ENCODE data around the gene PPP1CA. TPM values are rescaled to one million over a fixed set of nuclear protein-coding genes. Genes with fewer than 3 reads are reported as not detected.

Gene PPP1CA
- total RNA-seq, 1 experiment from 2014 or later = 238 TPM

DNA sequence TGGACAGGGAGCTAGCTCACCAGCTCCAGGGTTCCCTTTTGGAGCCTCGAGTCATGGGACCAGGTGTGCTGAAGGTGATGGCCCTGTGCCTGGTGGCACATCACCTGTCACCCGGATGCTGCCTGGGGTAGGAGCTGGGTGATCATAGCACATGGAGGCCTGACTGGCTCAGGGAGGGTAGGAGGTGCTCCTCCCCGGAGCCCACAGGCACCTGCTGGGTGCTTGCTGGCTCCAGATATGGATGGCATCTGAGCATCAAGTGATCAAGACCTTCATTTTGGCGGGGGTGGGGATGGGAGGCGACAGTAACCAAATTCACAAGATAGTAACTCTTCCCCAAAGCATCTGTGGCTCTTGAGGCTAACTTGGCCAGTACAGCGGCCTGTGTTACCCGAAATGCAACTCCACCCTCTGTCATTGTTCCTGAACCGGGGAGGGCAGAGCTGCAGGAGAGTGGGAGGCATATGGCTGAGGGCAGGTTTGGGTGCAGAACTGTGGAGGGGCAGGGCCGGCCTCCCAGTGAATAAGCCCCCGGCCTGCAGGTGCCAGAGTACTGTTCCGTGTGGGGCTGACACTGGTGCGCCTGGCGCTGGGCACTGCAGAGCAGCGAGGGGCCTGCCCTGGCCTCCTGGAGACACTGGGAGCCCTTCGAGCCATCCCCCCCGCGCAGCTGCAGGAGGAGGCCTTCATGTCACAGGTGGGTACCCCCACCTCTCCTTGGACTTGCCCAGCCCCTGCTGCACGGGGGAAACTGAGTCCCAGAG is 7.0 kb upstream of the PPP1CA start:
- Histone ChIP-seq H3K9me2 (ENCODE audit: insufficient read depth) (no peaks in the 10 kb centered on the region), H3K79me2 (ENCODE audit: insufficient read depth, low read length) (no peaks in the 10 kb centered on the region), H3K4me1 (ENCODE audit: control insufficient read depth in 1 of 2, insufficient read depth in 2 of 2, low read length in 2 of 2) (peaks cover 0 to 6% of the 10 kb centered on the region in 2 experiments; a peak in 2 of 4 replicates), H3K9me3 (ENCODE audit: control insufficient read depth in 1 of 2, insufficient read depth in 1 of 2, low read depth in 1 of 2, low read length in 2 of 2) (no peaks in the 10 kb centered on the region), H3K4me2 (ENCODE audit: low read length) (no peak overlapping the region), H3K9ac (ENCODE audit: low read length) (no peak overlapping the region), H3K36me3 (ENCODE audit: control insufficient read depth in 1 of 2, insufficient read depth in 2 of 2, low read length in 2 of 2) (no peaks in the 10 kb centered on the region), H3K27ac (ENCODE audit: low read depth, low read length) (no peak overlapping the region; the same call in 1 of the 2 replicates), H3K4me3 (replicated peaks in 1 of 2; ENCODE audit: low read depth in 1 of 2, low read length in 2 of 2) (no peak overlapping the region), H3K27me3 (ENCODE audit: insufficient read depth, low read length) (no peaks in the 10 kb centered on the region), H2AFZ (ENCODE audit: low read depth, low read length, poor library complexity, severe bottlenecking) (no peak overlapping the region), H4K20me1 (ENCODE audit: insufficient read depth) (no peaks in the 10 kb centered on the region)
- POLR2A ChIA-PET = no interaction called here
- CTCF ChIA-PET = no interaction called here
- intact Hi-C loops (cut with micrococcal nuclease) = no loop called here
- ATAC-seq (no peak), DNase-seq (ENCODE audit: low read depth, low spot score) (no peak)
- RAD21 ChIA-PET (ENCODE audit: low non-redundant PET in 1 of 2, low total read pairs in 2 of 2, uncharacterized antibody in 2 of 2, unreplicated experiment in 2 of 2) = no interaction called here
- TF ChIP-seq SRF (IDR thresholded peaks at IDR 0.05; ENCODE audit: low read depth) = no peak
- TF ChIP-seq EZH2phosphoT487 (IDR thresholded peaks at IDR 0.05; ENCODE audit: borderline replicate concordance) = no peak
- no peak for TF ChIP-seq FOSL1 (IDR thresholded peaks at IDR 0.05; ENCODE audit: low read depth)
- no peak for TF ChIP-seq POLR2AphosphoS5 (IDR thresholded peaks at IDR 0.05; ENCODE audit: low read depth, low read length)
- TF ChIP-seq ELF1 (IDR thresholded peaks at IDR 0.05; ENCODE audit: borderline replicate concordance, low read depth) = no peak
- no peak for TF ChIP-seq MAX (IDR thresholded peaks at IDR 0.05)
- no peak for TF ChIP-seq SIN3A (IDR thresholded peaks at IDR 0.05; ENCODE audit: low read depth)
- no peak for TF ChIP-seq POLR2A (IDR thresholded peaks at IDR 0.05; ENCODE audit: borderline replicate concordance, extremely low read depth, insufficient read depth, insufficient read length)
- BruUV-seq (replicated peaks) = no TSS peak

- intact Hi-C loops (cut with micrococcal nuclease) = no loop called here
- BruUV-seq (replicated peaks) = no TSS peak
- POLR2A ChIA-PET = no interaction called here
- Histone ChIP-seq H4K20me1 (ENCODE audit: insufficient read depth) (no peaks in the 10 kb centered on the region), H3K27ac (ENCODE audit: low read depth, low read length) (no peak overlapping the region; the same call in 1 of the 2 replicates), H3K4me1 (ENCODE audit: control insufficient read depth in 1 of 2, insufficient read depth in 2 of 2, low read length in 2 of 2) (peaks cover 0 to 4% of the 10 kb centered on the region in 2 experiments; a peak in 2 of 4 replicates), H3K4me2 (ENCODE audit: low read length) (no peak overlapping the region), H3K36me3 (ENCODE audit: control insufficient read depth in 1 of 2, insufficient read depth in 2 of 2, low read length in 2 of 2) (no peaks in the 10 kb centered on the region), H3K9ac (ENCODE audit: low read length) (no peak overlapping the region), H2AFZ (ENCODE audit: low read depth, low read length, poor library complexity, severe bottlenecking) (no peak overlapping the region), H3K79me2 (ENCODE audit: insufficient read depth, low read length) (no peaks in the 10 kb centered on the region), H3K4me3 (replicated peaks in 1 of 2; ENCODE audit: low read depth in 1 of 2, low read length in 2 of 2) (no peak overlapping the region), H3K9me2 (ENCODE audit: insufficient read depth) (no peaks in the 10 kb centered on the region), H3K9me3 (ENCODE audit: control insufficient read depth in 1 of 2, insufficient read depth in 1 of 2, low read depth in 1 of 2, low read length in 2 of 2) (no peaks in the 10 kb centered on the region), H3K27me3 (ENCODE audit: insufficient read depth, low read length) (no peaks in the 10 kb centered on the region)
- ATAC-seq (no peak), DNase-seq (ENCODE audit: low read depth, low spot score) (no peak)
- CTCF ChIA-PET = no interaction called here
- RAD21 ChIA-PET (ENCODE audit: low non-redundant PET in 1 of 2, low total read pairs in 2 of 2, uncharacterized antibody in 2 of 2, unreplicated experiment in 2 of 2) = no interaction called here
- TF ChIP-seq SP1 (IDR thresholded peaks at IDR 0.05; ENCODE audit: low read depth) (no peak), EZH2phosphoT487 (IDR thresholded peaks at IDR 0.05; ENCODE audit: borderline replicate concordance) (no peak), YY1 (IDR thresholded peaks at IDR 0.05; ENCODE audit: extremely low read depth, insufficient replicate concordance, low read depth, low read length) (no peak), ZBTB33 (IDR thresholded peaks at IDR 0.05; ENCODE audit: extremely low read depth, insufficient replicate concordance, low read length) (no peak), JUND (IDR thresholded peaks at IDR 0.05) (no peak), SIN3A (IDR thresholded peaks at IDR 0.05; ENCODE audit: low read depth) (no peak), RAD21 (IDR thresholded peaks at IDR 0.05; ENCODE audit: low read depth) (no peak), ZNF274 (IDR thresholded peaks at IDR 0.05; ENCODE audit: low read depth, low read length) (no peak), REST (IDR thresholded peaks at IDR 0.05; ENCODE audit: low read depth) (no peak), FOSL1 (IDR thresholded peaks at IDR 0.05; ENCODE audit: low read depth) (no peak)
Observed at GRCh38 chr11:67407688-67408163, 6.1 kb upstream of the PPP1CA start.
